Stimulated activated CD4-positive, alpha-beta T cell treated with anti-CD3 and anti-CD28 coated beads, TNF-alpha, amount 100 ng/mL, for 4 hours (primary cell): ENCODE measurements around the gene CA4.

Experiments
- DNase-seq, 3 experiments: peaks; one replicate each; pipeline ENCODE4 v3.0.0-alpha.2; 2020; ENCODE audit warnings: low read depth in 3 of 3

CA4 gene

DNA sequence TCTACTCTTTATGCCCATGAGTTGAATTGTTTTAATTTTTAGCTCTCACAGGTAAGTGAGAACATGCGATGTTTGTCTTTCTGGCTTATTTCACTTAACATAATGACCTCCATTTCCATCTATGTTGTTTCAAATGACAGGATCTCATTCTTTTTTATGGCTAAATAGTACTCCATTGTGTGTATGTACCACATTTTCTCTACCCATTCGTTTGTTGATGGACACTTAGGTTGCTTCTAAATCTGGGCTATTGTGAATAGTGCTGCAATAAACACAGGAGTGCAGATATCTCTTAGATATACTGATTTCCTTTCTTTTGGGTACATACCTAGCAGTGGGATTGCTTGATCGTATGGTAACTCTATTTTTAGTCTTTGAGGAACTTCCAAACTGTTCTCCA, 19.3 kb upstream of the CA4 start:
- DNase-seq = no peak

DNA sequence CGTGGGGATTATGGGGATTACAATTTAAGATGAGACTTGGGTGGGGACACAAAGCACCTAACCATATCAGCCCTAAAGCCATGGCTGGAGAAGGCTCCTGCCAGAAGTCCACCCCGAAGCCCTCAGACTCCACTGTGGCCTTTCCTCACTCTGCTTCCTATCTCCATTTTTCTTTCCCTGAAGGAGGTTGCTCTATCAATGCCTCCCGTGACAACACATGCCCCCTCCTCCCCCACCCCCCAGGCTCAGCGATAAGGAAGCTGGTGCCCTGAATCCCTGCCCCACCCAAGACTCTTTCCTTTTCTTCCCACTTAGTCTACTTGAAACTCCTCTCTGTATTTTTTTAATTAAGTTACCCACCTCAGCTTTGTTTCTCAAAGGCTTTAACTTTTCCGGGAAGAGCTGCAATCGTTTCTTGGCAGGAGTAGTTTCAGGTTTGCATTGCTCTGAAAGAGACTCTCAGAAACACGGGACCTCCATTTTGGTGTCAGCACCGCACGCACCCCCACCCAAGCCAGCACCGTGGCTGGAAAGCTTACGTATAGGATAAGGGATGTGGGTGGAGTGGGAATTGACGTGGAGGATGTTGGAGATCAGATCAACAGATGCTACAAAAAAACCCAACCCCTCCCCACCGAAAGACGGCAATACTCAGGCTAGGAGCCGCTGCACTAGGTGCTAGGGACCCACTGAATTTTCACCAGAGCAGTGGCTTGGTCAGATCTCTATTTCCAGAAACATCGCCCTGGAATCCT, 15.2 kb upstream of the CA4 start:
- no peak for DNase-seq

DNA sequence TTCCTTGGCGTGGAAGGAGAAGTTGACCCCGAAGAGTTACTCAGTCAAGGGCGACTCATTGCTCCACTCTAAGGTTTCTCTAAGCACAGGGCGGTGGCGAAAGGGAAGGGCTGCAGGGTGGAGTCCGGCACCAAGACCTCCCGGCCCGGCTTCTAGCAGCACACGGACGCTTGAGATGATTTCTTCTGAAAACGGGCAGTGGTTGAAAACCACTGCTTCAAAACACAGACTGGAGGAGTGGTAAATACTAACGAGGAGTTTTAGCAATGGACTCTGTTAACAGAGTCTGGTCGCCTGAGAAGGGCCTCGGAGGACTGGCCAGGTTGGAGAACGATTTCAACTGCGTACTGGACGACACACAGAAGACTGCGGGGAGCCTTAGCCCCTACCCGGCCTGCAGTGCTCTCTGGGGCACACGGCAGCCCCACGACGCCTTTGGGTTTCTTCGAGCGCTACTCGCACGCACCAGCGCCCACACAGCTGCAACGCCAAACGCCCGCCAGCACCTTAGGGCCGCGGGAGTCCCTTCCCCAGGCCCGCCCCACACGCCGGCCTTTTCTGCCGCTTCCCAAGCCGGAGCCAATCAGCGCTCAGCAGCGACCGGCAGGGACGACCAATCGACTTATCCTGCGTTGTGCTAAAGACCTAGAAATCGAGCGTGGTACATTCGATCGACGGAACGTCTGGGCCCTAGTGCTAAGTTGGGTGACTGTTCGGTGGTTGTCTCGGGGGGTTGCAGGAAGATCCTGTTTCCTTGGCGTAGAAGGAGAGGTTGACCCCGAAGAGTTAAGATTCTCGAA, 14.4 kb upstream of the CA4 start:
- DNase-seq = peak; percentile 61 to 69 (median 65)

DNA sequence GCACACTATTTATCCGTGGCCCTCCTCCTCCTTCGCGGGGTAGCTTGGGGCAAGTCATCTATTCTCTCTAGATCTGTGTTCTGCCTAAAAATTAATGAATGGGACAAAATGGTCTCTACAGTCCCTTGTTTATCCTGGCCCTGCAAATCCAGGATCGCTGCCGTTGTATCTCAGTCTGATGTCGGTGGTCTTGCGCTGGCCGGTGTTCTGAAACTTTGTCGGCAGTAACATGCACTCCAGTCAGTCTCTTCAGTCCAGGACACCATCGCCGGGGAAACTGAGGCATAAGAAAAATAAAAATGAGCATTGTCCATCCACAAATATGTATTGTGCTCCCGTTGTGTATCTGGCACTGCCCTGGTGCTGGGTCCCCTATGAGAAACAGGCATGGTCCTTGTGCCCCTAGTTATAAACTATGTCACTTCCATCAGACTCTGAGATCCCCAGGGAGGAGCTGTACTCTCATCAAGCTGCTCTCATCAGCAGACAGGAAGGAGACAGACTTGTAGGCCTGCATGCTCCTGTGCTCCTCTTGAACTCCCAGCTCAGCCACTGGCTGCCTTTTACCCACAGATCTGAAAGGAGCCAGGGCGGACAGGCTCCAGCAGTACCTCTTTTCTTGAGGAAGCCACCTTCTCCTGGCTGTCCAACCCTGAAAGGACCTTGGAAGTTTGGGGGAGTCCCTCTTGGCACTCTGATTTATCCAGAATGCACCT, 13.7 kb upstream of the CA4 start:
- DNase-seq = no peak

DNA sequence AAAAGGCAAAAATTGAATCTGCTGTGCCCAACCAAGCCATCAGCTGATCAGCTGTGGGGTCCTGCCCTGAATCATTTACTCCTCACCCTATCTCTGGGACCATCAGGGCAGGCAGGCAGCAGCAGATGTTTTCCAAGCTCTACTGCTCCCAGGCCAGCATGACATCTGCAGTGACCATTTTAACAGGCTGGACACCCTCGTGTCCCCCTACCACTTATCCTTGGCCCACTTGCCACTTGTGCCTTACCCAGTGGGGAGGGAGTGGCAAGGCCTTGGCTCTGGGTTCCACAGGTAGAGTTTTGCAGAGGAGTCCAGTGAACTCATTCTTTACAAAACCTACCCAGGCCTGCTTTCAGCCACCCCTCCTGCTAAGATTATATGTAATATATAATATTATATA, 12.0 kb upstream of the CA4 start:
- DNase-seq = no peak

DNA sequence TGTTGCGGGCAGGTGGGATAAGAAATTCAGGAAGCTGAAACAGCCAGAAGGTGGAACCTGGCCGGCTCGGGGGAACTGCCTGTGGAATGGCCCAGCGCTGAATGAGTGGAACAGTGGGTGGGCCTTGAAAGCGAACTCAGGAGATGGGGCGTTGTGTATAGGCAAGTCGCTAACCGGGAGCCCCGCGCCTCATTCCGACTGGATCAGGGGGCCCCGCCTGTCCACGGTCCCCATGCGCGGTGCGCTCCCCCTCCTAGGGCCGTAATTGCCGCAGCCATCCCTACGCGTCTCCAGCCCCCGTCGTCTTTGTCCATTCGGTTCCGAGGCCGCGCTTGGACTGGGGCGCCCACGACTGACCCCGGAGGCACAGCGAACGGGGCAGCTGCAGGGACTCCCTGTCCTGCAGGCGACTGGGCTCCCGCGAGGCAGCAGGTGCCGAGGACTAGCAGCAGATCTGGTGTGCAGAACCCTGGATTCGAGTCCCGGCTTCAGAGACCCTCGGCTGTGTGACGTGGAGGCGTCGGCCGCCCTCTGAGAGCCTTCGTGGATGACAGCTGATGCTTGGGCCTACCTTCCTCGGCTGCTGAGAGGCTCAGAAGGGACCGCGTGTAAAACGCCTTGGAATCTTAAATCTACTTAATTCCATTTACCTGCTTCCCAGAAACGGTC, 10.9 kb upstream of the CA4 start:
- no peak for DNase-seq

DNA sequence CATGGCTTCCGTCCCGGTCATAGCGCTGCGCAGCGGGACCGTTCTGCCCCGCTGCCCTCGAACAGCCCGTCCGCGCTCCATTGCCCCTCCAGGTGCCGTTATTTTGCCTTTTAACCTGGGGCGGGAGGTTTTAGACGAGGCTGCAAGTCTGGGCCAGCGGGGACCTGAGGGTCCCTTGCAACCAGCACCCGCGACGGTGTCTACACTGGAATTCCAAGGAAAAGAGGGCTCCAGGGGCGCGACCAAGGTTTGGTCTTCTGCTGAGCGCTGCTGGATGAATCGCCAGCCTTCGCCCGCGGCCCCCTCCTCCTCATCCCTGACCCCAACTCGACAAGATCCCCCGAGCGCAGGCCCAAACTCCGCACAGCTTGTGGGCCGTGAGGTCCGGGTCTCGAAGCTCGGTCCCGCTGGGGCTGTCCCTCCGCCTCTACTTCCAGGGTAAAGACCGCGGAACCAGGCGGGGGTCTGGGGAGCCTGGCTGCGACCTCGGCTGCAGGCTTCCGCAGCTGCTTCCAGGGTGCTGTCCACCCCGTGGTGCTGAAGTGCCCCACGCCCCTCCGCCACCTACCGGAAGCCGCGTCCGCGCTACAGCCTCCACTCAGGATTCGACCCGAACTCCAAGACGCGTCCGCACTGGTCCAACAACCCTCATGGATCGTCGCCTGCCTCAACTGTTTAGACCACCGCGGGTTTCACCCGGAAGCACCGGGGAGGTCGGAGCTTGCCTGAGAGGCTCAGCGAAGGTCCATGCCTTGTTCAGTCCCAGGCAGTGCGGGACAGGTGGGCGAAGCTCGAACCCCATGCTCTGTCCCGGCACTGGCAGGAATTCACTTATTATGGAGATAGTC, 10.1 kb upstream of the CA4 start:
- peak; percentile 15 to 53 (median 22) for DNase-seq

DNA sequence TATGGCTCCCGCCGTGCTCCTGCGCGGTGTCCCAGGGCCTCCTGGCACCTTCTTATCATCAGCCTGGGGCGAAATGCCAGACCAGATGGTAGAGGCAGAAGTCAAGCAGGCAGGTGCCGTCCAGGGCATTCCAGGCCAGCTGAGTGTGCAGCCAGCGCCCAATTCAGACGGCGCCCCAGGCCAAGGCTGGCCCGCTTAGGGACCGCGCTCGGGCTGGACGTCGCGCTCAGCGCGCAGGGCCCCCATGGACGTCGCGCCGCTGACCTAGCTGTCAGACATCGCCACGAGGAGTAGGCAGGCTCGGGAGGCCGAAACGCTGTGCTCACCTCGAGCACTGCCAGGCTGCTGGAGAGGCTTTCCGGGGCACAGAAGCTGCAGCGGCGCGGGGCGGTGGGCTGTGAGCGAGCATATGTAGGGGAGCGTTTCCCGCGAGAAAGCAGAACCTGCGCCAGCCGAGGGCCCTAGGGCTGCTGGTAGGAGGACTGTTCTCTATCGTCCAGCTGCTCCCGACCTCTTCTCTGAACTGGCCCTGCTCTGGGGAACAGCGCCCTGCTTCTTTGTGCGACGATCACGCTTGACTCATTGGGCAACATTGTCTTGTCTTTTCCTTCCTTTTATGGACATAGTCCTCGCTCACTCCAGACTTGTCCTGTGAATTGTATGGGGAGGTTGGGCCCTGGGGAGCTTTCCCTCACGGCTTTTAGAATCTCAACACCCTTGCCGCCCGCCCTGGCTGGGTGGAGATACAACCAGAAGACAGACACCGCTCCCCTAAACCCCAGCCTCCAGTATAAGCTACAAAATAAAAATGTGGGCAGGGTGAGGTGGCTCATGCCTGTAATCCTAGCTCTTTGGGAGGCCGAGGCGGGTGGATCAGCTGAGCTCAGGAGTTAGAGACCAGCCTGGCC, 8.4 kb upstream of the CA4 start:
- DNase-seq = no peak

DNA sequence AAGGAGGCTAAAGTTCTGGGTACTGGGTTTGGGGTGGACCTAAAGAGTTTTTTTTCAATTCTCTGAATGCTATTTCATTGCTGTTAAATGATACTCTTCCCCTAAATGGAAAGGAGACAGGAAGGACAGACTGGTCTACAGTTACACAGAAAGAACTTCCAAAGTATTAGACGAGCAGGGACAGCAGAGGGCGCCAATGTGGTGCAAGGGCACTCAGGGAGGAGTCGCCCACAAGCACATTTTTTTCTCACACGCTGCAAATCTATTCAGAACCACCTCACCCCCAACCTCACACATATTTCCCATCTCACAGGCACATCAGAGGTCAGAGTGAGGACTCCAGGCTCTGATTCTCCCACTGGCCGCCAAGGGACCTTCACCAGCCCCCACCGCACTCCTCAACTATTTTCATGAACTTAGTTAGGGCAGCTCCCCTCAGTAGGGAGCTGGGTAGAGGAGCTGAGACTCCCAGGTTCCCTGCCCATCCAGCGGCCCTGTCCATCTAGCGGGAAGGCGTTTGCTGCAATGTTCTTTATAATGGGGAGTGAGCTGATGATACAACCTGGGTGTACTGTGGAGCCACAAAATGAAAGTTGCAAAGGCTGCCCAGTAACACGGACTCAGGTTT, 6.8 kb upstream of the CA4 start:
- peak; percentile 55 to 61 (median 58) for DNase-seq

DNA sequence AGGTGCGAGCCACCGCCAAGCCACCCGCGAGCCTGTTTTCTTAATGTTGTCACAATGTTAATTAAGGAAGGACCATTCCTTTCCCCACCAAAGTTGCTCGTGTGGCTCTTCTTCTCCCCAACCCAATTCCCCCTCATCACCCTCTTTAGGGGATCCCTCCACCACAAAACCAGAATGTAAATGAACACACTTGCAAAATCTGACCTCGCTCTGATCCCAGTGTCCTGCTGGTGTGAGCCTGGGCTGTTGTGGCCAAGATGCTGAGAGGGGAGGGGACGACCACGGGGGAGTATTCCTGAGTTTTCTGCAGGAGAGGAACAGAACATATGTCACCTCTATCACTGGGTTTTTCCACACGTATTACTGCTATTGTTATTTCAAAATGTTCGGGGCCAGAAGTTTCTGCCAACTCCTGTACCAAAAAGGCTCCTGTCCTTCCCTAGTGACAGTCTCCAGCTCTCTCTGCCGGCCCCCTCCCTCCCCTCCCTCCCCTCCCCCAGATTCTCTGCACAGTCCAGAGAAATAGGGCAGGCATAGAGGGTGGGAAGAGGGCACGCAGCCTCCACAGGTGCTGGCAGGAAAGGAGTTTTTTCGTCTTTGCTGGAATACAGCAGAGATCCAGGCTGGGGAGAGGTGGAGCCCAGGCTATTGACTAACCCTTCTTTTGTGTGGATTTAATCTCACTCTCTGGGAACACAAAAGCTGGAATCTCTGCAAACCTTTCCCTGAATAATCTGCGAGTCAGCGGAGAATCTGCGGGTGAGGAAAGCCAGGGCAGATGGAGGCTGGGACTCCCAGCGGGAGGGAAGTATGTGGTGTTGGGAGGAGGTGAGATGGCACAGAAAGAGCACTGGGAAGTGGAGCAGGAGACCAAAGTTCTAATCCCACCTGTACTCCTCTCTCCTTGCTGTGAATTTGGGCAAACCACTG, 4.5 kb upstream of the CA4 start:
- DNase-seq = no peak

DNA sequence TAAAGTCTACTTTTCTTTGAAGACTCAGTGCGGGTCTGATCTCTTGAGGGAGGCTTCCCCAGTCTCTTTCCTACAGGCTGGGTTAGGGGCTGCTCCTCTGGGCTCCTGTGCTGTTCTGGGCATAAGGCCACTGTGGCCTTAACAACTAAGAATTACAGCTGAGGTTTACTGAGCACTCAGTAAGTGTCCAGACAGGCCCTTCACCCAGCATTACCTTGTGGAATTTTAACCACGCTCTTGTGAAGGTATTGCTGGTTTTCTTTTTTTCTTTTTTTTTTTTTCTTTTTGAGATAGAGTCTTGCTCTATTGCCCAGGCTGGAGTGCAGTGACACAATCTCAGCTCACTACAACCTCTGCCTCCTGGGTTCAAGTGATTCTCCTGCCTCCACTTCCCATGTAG, 3.6 kb upstream of the CA4 start:
- DNase-seq = no peak

DNA sequence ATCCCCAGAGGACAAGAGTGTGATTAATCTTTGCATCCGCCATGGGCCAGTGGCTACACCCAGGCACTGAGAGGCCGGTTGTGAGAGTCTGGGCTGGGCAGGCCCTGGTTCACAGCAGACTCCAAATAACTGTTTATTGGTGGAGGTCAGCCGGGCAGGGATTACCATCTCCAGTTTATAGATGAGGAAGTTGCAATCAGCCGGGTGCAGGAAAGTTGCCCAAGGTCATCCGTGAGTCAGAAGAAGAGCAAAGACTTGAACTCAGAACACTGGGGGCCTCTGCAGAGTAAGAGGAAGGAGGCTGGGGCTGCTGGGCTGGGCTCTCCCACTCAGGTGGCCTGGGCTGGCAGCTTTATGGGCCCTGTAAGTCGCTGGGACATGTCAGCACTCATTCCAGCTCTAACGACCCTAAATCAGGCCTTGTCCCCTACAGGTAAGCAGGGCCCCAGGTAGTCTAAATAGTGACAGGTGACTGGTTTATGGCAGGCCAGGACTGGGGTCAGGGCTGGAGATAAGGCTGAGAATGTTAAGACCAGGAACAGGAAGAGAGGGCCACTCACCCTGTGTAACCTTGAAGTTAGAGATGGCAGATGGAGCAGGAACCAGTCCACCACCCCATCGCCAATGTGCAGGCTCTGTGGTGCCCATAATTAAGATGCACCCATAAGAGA, 2.1 kb upstream of the CA4 start:
- no peak for DNase-seq

DNA sequence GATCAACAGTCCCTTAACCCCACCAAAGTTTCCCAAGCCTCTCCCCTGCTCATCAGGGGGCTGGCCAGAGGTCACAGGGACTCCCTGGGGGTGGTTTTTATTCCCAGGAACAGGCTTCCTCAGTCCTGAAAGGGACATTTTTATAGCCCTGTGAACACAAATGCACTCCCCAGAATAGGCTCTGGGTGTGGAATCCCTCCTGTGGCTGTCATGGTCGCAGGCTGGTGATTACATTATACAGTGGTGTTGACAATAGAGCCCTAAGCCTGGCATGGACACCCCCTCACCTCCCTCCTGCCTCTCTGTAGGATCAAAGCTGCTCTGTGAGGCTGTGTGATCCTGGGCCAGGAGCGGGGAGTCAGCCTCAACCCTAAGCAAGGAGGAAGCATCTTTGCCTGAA, 1.4 kb upstream of the CA4 start:
- DNase-seq = no peak

DNA sequence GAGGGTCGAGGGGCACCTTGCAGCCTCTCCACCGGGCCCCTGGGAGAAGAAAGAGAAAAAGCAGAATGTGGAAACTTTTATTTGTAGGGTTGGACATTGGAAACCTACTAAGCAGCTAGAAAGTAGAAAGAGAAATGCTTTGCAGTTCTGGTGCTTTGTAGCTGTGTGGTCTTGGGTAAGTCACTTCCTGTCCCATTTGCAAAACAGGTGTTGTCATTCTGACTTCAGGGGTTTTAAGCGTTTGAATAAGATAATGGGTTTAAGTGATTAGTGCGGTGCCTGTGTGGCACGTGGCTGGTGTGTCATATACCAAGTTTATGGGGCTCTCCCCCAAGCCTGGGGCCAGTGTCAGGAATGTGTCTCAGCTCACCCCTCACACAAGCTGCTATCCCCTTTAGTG, 1.6 kb downstream of the CA4 start:
- no peak for DNase-seq

DNA sequence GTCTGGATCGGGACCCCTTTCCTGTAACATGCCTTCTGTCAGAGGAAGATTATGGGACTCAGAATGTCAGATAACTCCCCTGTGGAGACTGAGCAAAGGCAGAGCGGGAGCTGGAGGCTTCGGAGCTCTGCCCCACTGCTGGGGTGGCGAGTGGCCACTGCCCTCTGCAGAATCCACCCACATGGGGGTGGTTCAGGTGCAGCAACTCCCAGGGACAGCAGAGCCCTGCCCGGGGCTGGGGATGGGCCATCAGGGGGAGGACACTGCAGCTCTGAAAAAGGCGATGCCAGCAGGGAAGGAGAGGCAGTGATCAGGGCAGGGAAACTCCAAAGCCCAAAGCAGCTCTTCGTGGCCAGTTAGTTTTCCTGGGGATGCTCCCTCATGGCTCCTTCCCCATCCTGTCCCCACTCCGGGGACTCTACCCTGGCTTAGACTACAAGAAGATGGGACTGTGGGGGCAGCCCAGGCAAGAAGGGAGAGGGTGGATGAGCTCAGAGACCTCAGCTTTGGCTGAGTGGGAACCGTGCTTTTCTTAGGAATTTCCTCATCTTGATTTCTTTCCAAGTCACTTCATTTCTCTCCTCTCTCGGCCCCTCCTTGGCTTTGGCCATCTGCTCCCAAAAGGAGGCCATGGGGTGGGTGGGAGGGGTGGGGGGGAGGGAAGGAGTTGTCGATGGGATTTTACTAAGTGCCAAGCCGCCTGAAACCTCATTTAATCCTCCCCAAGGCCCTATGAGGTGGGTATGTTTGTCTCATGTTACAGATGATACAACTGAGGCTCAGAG, 4.0 kb downstream of the CA4 start:
- DNase-seq = no peak

DNA sequence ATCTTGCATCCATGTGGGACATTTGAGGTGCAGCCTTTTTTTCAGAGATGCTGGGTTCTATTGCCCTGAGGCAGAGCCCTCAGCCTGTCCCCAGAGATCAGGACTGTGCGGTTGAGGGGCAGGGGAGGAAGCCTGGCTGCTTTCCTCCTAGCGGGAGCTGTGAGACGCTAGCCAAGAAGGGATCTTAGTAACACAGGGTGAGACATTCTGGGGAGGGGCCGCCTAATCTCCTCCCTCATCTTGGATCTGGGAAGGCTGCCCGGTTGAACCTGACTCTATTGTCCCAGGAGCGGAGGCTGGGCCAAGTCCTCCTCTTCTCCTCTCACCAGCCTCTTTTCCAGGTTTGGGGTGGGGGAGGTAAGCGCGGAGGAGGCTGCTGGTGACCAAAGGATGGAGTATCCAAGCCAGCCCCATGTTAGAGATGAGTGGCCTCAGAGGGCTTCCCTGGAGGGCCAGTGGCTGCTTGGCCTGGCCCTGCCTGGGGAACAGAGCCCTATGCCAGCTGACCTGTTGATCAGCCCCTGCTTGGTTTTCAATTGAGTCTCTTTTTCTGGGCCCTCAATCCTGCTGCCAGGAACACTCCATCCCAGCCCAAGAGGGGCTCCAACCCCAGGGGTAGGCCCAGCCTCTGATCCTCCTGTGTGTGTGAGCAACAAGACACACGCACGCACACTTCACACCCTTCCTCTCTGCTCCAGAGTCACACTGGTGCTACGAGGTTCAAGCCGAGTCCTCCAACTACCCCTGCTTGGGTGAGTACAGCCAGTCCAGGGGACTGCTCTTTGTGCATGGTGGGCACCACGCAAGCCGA, 5.0 kb downstream of the CA4 start:
- no peak for DNase-seq
